B cell (primary cell): ENCODE data around the gene EFNA3. TPM values are rescaled to one million over a fixed set of nuclear protein-coding genes. Genes with fewer than 3 reads are reported as not detected.

Source experiments
- ATAC-seq: fragments of 200-7000 bp; cut with Tn5 transposase; one replicate; pipeline ENCODE4 v1.10.0; 2021; ENCODE audit warnings: low read depth, mild to moderate bottlenecking, moderate number of reproducible peaks, moderate library complexity
- CTCF ChIA-PET: fragments of 350-600 bp; sonication (Branson Sonifier 250); formaldehyde crosslinking; loops from one replicate; lab custom pipeline; 2021; ENCODE audit warnings: antibody characterized with exemption, inconsistent platforms; lab: Charles Lee
- POLR2A ChIA-PET: fragments of 350-600 bp; sonication (Branson Sonifier 250); formaldehyde crosslinking; loops from one replicate; lab custom pipeline; 2021; ENCODE audit warnings: antibody characterized with exemption; lab: Charles Lee
- DNase-seq: peaks from one replicate; pipeline ENCODE4 v3.0.0; 2013
- H2AFZ ChIP-seq: 2 replicates; pipeline ENCODE4 v1.6.1; 2012; ENCODE audit warnings: mild to moderate bottlenecking, low read depth, low read length; ENCODE audit not compliant: insufficient read depth, poor library complexity, severe bottlenecking
- H3K27ac ChIP-seq, 2 donors: 1 replicate in 1 of 2; 2 replicates in 1 of 2; pipeline ENCODE4 v1.5.1; 2012 to 2013; ENCODE audit warnings: low read length in 2 of 2, mild to moderate bottlenecking in 2 of 2, moderate library complexity in 1 of 2
- H3K27me3 ChIP-seq, 4 experiments: fragments of 200-600 bp in 1 of 4; sonication (generic) in 1 of 4; replicated peaks in 1 of 4; 1 replicate in 2 of 4; 2 replicates in 2 of 4; pipeline versions ENCODE4 v1.6.1 to v1.7.0; 2013 to 2016; ENCODE audit warnings: low read length in 3 of 4, mild to moderate bottlenecking in 2 of 4, mixed read lengths in 1 of 4, moderate library complexity in 1 of 4; ENCODE audit not compliant: insufficient read depth in 4 of 4, control insufficient read depth in 3 of 4; ENCODE audit errors: control extremely low read depth in 1 of 4
- H3K36me3 ChIP-seq, 2 experiments: replicated peaks in 1 of 2; 1 replicate in 1 of 2; 2 replicates in 1 of 2; pipeline versions ENCODE4 v1.6.1 to v1.7.1; 2013; ENCODE audit warnings: low read length in 1 of 2; ENCODE audit not compliant: insufficient read depth in 2 of 2, control insufficient read depth in 1 of 2; ENCODE audit errors: control extremely low read depth in 1 of 2, extremely low read depth in 1 of 2
- H3K4me1 ChIP-seq, 2 donors: fragments of 200-600 bp in 1 of 2; sonication (generic) in 1 of 2; 1 replicate in 1 of 2; 2 replicates in 1 of 2; pipeline versions ENCODE4 v1.5.1 to v1.6.1; 2013 to 2017; ENCODE audit warnings: low read length in 2 of 2; ENCODE audit not compliant: control insufficient read depth in 2 of 2, insufficient read depth in 2 of 2
- H3K4me2 ChIP-seq: replicated peaks from 2 replicates; pipeline ENCODE3; 2012; ENCODE audit warnings: mild to moderate bottlenecking, low read depth, low read length; ENCODE audit not compliant: poor library complexity, severe bottlenecking
- H3K4me3 ChIP-seq, 5 experiments: fragments of 200-600 bp in 1 of 5; sonication (generic) in 1 of 5; 1 replicate in 3 of 5; 2 replicates in 2 of 5; pipeline versions ENCODE4 v1.5.1 to v1.7.0; 2011 to 2016; ENCODE audit warnings: low read length in 4 of 5, mild to moderate bottlenecking in 4 of 5, low read depth in 2 of 5, control low read depth in 1 of 5, moderate library complexity in 1 of 5; ENCODE audit not compliant: insufficient read depth in 1 of 5; ENCODE audit errors: control extremely low read depth in 1 of 5, extremely low read depth in 1 of 5
- H3K79me2 ChIP-seq: fragments of 200-600 bp; sonication (generic); one replicate; pipeline ENCODE4 v1.6.0; 2016; ENCODE audit warnings: low read length; ENCODE audit not compliant: control insufficient read depth, insufficient read depth
- H3K9ac ChIP-seq: fragments of 200-600 bp; sonication (generic); 2 replicates; pipeline ENCODE4 v1.6.1; 2017; ENCODE audit warnings: mild to moderate bottlenecking, low read length, moderate library complexity
- H3K9me3 ChIP-seq, 3 donors: one replicate each; pipeline versions ENCODE4 v1.6.1 to v1.7.1; 2013; ENCODE audit warnings: low read length in 2 of 3; ENCODE audit not compliant: control insufficient read depth in 2 of 3, insufficient read depth in 1 of 3; ENCODE audit errors: control extremely low read depth in 1 of 3
- H4K20me1 ChIP-seq: 2 replicates; pipeline ENCODE4 v1.6.0; 2012; ENCODE audit warnings: mild to moderate bottlenecking, low read length; ENCODE audit not compliant: insufficient read depth, control insufficient read depth, poor library complexity, severe bottlenecking
- H3K27ac Mint-ChIP-seq: one replicate; pipeline ENCODE4 v1.8.0; 2021; ENCODE audit warnings: mixed read lengths
- H3K27me3 Mint-ChIP-seq: one replicate; pipeline ENCODE4 v1.8.0; 2021; ENCODE audit warnings: mixed read lengths
- H3K4me1 Mint-ChIP-seq: one replicate; pipeline ENCODE4 v1.8.0; 2021; ENCODE audit warnings: mixed read lengths
- H3K4me3 Mint-ChIP-seq: one replicate; pipeline ENCODE4 v1.8.0; 2021; ENCODE audit warnings: mixed read lengths
- H3K9me3 Mint-ChIP-seq: one replicate; pipeline ENCODE4 v1.8.0; 2022; ENCODE audit warnings: mixed read lengths; ENCODE audit not compliant: insufficient read depth
- CTCF ChIP-seq: fragments of 200-600 bp; IDR thresholded peaks from one replicate; pipeline ENCODE4 v1.8.0; 2022; ENCODE audit warnings: antibody characterized with exemption, mild to moderate bottlenecking
- EZH2 ChIP-seq: IDR thresholded peaks from 2 replicates; pipeline ENCODE4 v1.6.1; 2012; ENCODE audit warnings: borderline replicate concordance, low read depth, mild to moderate bottlenecking, moderate library complexity, low read length; ENCODE audit not compliant: insufficient read depth, poor library complexity, severe bottlenecking
- WGBS: methylation state at CpG from one replicate; pipeline ENCODE4 v1.1.5; 2013; ENCODE audit warnings: missing lambda C conversion rate; ENCODE audit not compliant: insufficient coverage; 5-methylcytosine and 5-hydroxymethylcytosine counted together
- intact Hi-C: fragments of 100-400 bp; cut with micrococcal nuclease; formaldehyde crosslinking; loops from one replicate; pipeline ENCODE4 v1.10.0; 2022
- polyA plus RNA-seq: library from polyadenylated mRNA; depleted of rRNA; stranded (reverse); fragments of >200 nt; gene quantifications from 2 replicates; pipeline ENCODE4 v1.2.3, GENCODE V29; 2012
- total RNA-seq, 2 donors: library from RNA; stranded (reverse); fragments of 120-200 nt in 1 of 2; gene quantifications; 1 replicate in 1 of 2; 2 replicates in 1 of 2; pipeline versions ENCODE4 v1.2.3 to v1.2.4, GENCODE V29; 2013 to 2022

Gene EFNA3
- total and polyA plus RNA-seq, 2 donors (not counting 1 experiment from before 2014, with no cell fraction given), result 1.6 to 3.2 TPM

- Mint-ChIP-seq H3K4me3 (no peak overlapping the region), H3K27me3 (peaks cover 13% of the 10 kb centered on the region), H3K4me1 (peaks cover 55% of the 10 kb centered on the region), H3K27ac (no peak overlapping the region), H3K9me3 (no peaks in the 10 kb centered on the region)
- Histone ChIP-seq H3K79me2 (no peaks in the 10 kb centered on the region), H3K4me1 (peaks cover 39 to 49% of the 10 kb centered on the region in 2 donors), H3K9ac (no peak overlapping the region), H3K27ac (no peak overlapping the region), H3K4me3 (no peak overlapping the region), H3K36me3 (no peaks in the 10 kb centered on the region), H3K4me2 (no peak overlapping the region), H3K9me3 (peaks cover 0 to 12% (median 0%) of the 10 kb centered on the region in 3 donors), H3K27me3 (peaks cover 0 to 26% (median 17%) of the 10 kb centered on the region in 4 experiments), H4K20me1 (peaks cover 21% of the 10 kb centered on the region), H2AFZ (no peak overlapping the region)
- TF ChIP-seq CTCF (no peak), EZH2 (no peak)
- ATAC-seq (no peak), DNase-seq (no peak)
- ChIA-PET CTCF (interaction anchor here (0.8 to 4.0 kb wide), 5 partner anchors 9 to 516 kb away, joined by 3 to 32 read pairs (median 6); partner anchors contain the start of genes ADAM15 and EFNA4), POLR2A (interaction anchor here (1.8 kb wide), 1 partner anchor 9 kb away, joined by 4 read pairs; no protein-coding TSS in a partner anchor)
- intact Hi-C loops, result loop anchor here (5.0 kb wide), 1 partner anchor 1361 kb away; no protein-coding TSS in a partner anchor
- WGBS, result 67% methylated on average over 1 of the region's 1 CpG
These were observed 2.3 kb upstream of the EFNA3 start for GRCh38 chr1:155076371-155076770.

- no peak overlapping the region for H3K9ac ChIP-seq
- H3K27ac ChIP-seq, result no peak overlapping the region
- H3K27me3 ChIP-seq, result peaks cover 0 to 35% (median 25%) of the 10 kb centered on the region in 4 experiments
- Mint-ChIP-seq H3K4me1 (peaks cover 53% of the 10 kb centered on the region), H3K27ac (no peak overlapping the region), H3K9me3 (no peaks in the 10 kb centered on the region), H3K4me3 (peak overlapping the region; percentile 46), H3K27me3 (peaks cover 20% of the 10 kb centered on the region)
- peaks cover 23% of the 10 kb centered on the region for H4K20me1 ChIP-seq
- ATAC-seq, result no peak
- H2AFZ ChIP-seq, result no peak overlapping the region
- H3K4me3 ChIP-seq, result no peak overlapping the region
- no peaks in the 10 kb centered on the region for H3K36me3 ChIP-seq
- no peak overlapping the region for H3K4me2 ChIP-seq
- ChIA-PET POLR2A (no interaction called here), CTCF (interaction anchor here (1.0 to 4.0 kb wide), 7 partner anchors 8 to 26 kb away, joined by 3 to 32 read pairs (median 6); partner anchors contain the start of genes ADAM15 and EFNA4)
- DNase-seq, result no peak
- H3K4me1 ChIP-seq, result peaks cover 44 to 51% of the 10 kb centered on the region in 2 donors
- intact Hi-C loops, result loop anchor here (5.0 kb wide), 1 partner anchor 1360 kb away; no protein-coding TSS in a partner anchor
- TF ChIP-seq EZH2 (no peak), CTCF (no peak)
- WGBS, result 98% methylated on average over 3 of the region's 3 CpGs
- peaks cover 0 to 17% (median 0%) of the 10 kb centered on the region in 3 donors for H3K9me3 ChIP-seq
- H3K79me2 ChIP-seq, result no peaks in the 10 kb centered on the region
These were observed 1.3 kb upstream of the EFNA3 start for GRCh38 chr1:155077346-155077745.
